HEK293 (cell line): ENCODE results near the gene SGIP1.
"Not testable (repeated sequence)": the region's sequence is repeated elsewhere in the genome, so short reads cannot be mapped to it uniquely, and the experiment has no call there.

ENCODE experiments used
- CTCF ChIA-PET: fragments of 350-600 bp; formaldehyde crosslinking; extraction: SDS; loops from one replicate; lab custom pipeline; 2021; ENCODE audit warnings: antibody characterized with exemption; lab: Yijun Ruan, JAX
- POLR2A ChIA-PET: fragments of 300-600 bp; formaldehyde crosslinking; extraction: SDS; loops from one replicate; lab custom pipeline; 2020; ENCODE audit warnings: antibody characterized with exemption, inconsistent platforms; lab: Yijun Ruan, JAX
- H3K27ac ChIP-seq: fragments of 200-500 bp; sonication (Bioruptor generic); 2 replicates; pipeline ENCODE4 v1.5.1; 2014; ENCODE audit warnings: low read depth, low read length, control low read depth, inconsistent platforms; ENCODE audit errors: extremely low read depth
- H3K36me3 ChIP-seq, 2 experiments: fragments of 200-500 bp in 1 of 2; sonication (Bioruptor generic) in 1 of 2; 1 replicate in 1 of 2; 2 replicates in 1 of 2; pipeline ENCODE4 v1.5.1; 2014 to 2017; ENCODE audit warnings: inconsistent platforms in 2 of 2, low read length in 2 of 2; ENCODE audit not compliant: control insufficient read depth in 2 of 2, insufficient read depth in 1 of 2
- H3K4me1 ChIP-seq: fragments of 200-500 bp; sonication (Bioruptor generic); 2 replicates; pipeline ENCODE4 v1.5.1; 2014; ENCODE audit warnings: mild to moderate bottlenecking, low read length, inconsistent platforms; ENCODE audit not compliant: control insufficient read depth, insufficient read depth
- H3K4me3 ChIP-seq: 2 replicates; pipeline ENCODE4 v1.5.1; 2011; ENCODE audit warnings: low read depth, mild to moderate bottlenecking, control low read depth, low read length, moderate library complexity
- H3K9me3 ChIP-seq: fragments of 200-500 bp; sonication (Bioruptor generic); 2 replicates; pipeline ENCODE4 v1.5.1; 2014; ENCODE audit warnings: low read depth, low read length, inconsistent platforms; ENCODE audit not compliant: control insufficient read depth, insufficient read depth
- PBX3 ChIP-seq: sonication (generic); formaldehyde crosslinking; IDR thresholded peaks from 2 replicates; pipeline ENCODE4 v1.8.1; 2022; ENCODE audit warnings: mild to moderate bottlenecking, moderate library complexity, missing genetic modification reagents
- PRDM2 ChIP-seq: fragments of 450-650 bp; formaldehyde crosslinking; IDR thresholded peaks from 2 replicates; pipeline ENCODE4 v1.5.1; 2016; ENCODE audit warnings: missing biosample characterization, missing genetic modification characterization, borderline replicate concordance
- ZNF148 ChIP-seq: fragments of 450-650 bp; formaldehyde crosslinking; IDR thresholded peaks from 2 replicates; pipeline ENCODE4 v1.5.0; 2017; ENCODE audit warnings: missing biosample characterization, missing genetic modification characterization, borderline replicate concordance
- ZNF184 ChIP-seq: fragments of 450-650 bp; IDR thresholded peaks from 2 replicates; pipeline ENCODE4 v1.5.1; 2018; ENCODE audit warnings: missing biosample characterization, mild to moderate bottlenecking, missing genetic modification characterization
- ZNF23 ChIP-seq: fragments of 450-650 bp; formaldehyde crosslinking; IDR thresholded peaks from 2 replicates; pipeline ENCODE4 v1.5.1; 2016; ENCODE audit warnings: missing biosample characterization, missing genetic modification characterization, borderline replicate concordance
- ZNF501 ChIP-seq: fragments of 450-650 bp; formaldehyde crosslinking; IDR thresholded peaks from 2 replicates; pipeline ENCODE4 v1.5.1; 2016; ENCODE audit warnings: missing biosample characterization, missing genetic modification characterization
- ZNF585B ChIP-seq: fragments of 450-650 bp; formaldehyde crosslinking; IDR thresholded peaks from 2 replicates; pipeline ENCODE4 v1.5.1; 2016; ENCODE audit warnings: missing biosample characterization, missing genetic modification characterization
- ZNF626 ChIP-seq: fragments of 450-650 bp; sonication (Bioruptor Pico); formaldehyde crosslinking; IDR thresholded peaks from 2 replicates; pipeline ENCODE4 v1.5.1; 2018; ENCODE audit warnings: missing biosample characterization, missing genetic modification characterization, inconsistent platforms

The SGIP1 gene

GRCh38 chr1:66733348-66734017 lies 199.5 kb downstream of the SGIP1 start (continued):
- no peak for TF ChIP-seq ZNF148
- TF ChIP-seq ZNF585B (tag by site-specific recombination) = no peak
- TF ChIP-seq ZNF184 = no peak
- no peak for TF ChIP-seq ZNF501 (tag by site-specific recombination)
- no peak for TF ChIP-seq ZNF626 (tag by site-specific recombination)
- TF ChIP-seq PBX3 (CRISPR knock-in tag) = no peak
- TF ChIP-seq, all 188 proteins: peak for 0

GRCh38 chr1:66734531-66734930 lies 200.6 kb downstream of the SGIP1 start:
- H3K27ac ChIP-seq, POLR2A ChIA-PET, CTCF ChIA-PET, H3K4me1 ChIP-seq, H3K9me3 ChIP-seq, H3K4me3 ChIP-seq, H3K36me3 ChIP-seq: not testable (repeated sequence)

- Histone ChIP-seq H3K4me3 (no peak overlapping the region), H3K27ac (no peak overlapping the region), H3K36me3 (no peaks in the 10 kb centered on the region), H3K4me1 (no peaks in the 10 kb centered on the region), H3K9me3 (no peaks in the 10 kb centered on the region)
- POLR2A ChIA-PET = no interaction called here
- TF ChIP-seq ZNF23 (tag by site-specific recombination) (no peak), ZNF184 (no peak), PRDM2 (tag by site-specific recombination) (no peak)
- CTCF ChIA-PET = interaction anchor here (0.6 to 2.5 kb wide), 5 partner anchors 12 to 1144 kb away, joined by 3 to 18 read pairs (median 4); no protein-coding TSS in a partner anchor
Measured at GRCh38 chr1:66737836-66738235, 203.9 kb downstream of the SGIP1 start.
